ENCODE data around the gene TEX2. TPM values are rescaled to one million over a fixed set of nuclear protein-coding genes. Genes with fewer than 3 reads are reported as not detected.

The TEX2 gene
- total and polyA plus RNA-seq, 2 of the 13 experiments (the other 11 are each of a cell fraction or from before 2014, with no cell fraction given) = 21.4 to 37.7 TPM

DNA sequence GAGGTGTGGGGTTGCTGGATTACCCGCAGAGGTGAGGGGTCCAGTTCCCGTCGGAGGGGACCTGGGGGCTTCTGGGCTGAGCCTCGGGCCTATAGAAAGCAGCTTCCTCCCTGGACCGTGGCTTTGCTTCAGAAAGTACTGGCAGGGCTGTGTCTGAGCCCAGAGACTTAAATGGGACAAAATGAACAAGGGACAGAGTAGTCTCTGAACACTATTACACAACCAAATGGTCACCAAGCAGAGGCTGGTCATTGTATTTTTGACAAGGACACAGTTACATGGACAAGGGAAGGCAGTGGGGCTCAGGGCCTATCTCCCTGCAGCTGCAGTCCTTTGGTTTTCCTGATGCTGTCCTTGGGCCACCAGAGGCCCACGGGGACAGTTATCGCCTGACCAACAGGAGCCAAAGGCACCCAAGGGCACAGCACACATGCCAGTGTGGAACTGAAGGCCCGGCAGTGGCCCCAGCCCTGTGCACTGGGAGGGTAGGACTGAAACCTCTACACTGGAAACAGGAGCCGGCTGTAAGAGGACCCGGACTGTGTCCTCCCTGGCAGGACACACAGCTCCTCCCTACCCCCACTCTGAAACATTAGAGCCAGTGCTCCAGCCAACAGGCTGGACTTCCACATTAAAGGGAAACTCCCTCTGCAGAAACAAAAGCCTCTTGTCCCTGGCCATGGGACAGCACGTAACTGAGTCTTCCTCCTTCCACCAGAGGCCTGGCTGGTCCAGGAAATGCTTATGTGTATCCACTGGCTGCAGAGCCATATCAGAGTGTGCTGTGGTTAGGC lies 107.1 kb downstream of the TEX2 start (continued):
- no peak for TF ChIP-seq ZBTB46 (CRISPR knock-in tag; IDR thresholded peaks at IDR 0.05; ENCODE audit: borderline replicate concordance)
- TF ChIP-seq HMGA1 (CRISPR knock-in tag; conservative IDR thresholded peaks at IDR 0.05) = no peak
- TF ChIP-seq POLR2AphosphoS5 (IDR thresholded peaks at IDR 0.05; ENCODE audit: low read depth, low read length) = peak; percentile 75; the same call in 1 of the 2 replicates
- TF ChIP-seq ZNF296 (CRISPR knock-in tag; conservative IDR thresholded peaks at IDR 0.05) = peak; percentile 98
- TF ChIP-seq, protein P1, sequence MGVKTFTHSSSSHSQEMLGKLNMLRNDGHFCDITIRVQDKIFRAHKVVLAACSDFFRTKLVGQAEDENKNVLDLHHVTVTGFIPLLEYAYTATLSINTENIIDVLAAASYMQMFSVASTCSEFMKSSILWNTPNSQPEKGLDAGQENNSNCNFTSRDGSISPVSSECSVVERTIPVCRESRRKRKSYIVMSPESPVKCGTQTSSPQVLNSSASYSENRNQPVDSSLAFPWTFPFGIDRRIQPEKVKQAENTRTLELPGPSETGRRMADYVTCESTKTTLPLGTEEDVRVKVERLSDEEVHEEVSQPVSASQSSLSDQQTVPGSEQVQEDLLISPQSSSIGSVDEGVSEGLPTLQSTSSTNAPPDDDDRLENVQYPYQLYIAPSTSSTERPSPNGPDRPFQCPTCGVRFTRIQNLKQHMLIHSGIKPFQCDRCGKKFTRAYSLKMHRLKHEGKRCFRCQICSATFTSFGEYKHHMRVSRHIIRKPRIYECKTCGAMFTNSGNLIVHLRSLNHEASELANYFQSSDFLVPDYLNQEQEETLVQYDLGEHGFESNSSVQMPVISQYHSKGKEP (CRISPR knock-in tag; IDR thresholded peaks at IDR 0.05) = no peak
- TF ChIP-seq, protein P2, sequence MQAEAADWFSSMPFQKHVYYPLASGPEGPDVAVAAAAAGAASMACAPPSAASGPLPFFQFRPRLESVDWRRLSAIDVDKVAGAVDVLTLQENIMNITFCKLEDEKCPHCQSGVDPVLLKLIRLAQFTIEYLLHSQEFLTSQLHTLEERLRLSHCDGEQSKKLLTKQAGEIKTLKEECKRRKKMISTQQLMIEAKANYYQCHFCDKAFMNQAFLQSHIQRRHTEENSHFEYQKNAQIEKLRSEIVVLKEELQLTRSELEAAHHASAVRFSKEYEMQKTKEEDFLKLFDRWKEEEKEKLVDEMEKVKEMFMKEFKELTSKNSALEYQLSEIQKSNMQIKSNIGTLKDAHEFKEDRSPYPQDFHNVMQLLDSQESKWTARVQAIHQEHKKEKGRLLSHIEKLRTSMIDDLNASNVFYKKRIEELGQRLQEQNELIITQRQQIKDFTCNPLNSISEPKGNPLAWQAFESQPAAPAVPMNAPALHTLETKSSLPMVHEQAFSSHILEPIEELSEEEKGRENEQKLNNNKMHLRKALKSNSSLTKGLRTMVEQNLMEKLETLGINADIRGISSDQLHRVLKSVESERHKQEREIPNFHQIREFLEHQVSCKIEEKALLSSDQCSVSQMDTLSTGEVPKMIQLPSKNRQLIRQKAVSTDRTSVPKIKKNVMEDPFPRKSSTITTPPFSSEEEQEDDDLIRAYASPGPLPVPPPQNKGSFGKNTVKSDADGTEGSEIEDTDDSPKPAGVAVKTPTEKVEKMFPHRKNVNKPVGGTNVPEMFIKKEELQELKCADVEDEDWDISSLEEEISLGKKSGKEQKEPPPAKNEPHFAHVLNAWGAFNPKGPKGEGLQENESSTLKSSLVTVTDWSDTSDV (CRISPR knock-in tag; IDR thresholded peaks at IDR 0.05) = no peak
- TF ChIP-seq NONO (IDR thresholded peaks at IDR 0.05) = no peak
- TF ChIP-seq NONO (CRISPR knock-in tag; conservative IDR thresholded peaks at IDR 0.05) = peak; percentile 57; the same call in 1 of the 2 replicates
- TF ChIP-seq PAWR (CRISPR knock-in tag; IDR thresholded peaks at IDR 0.05; ENCODE audit: borderline replicate concordance) = 0 out of 2 replicates have a peak, but pooled peaks have one; percentile 88
- peak; percentile 75 for TF ChIP-seq SALL1 (CRISPR knock-in tag; IDR thresholded peaks at IDR 0.05)
- TF ChIP-seq FOXP1 (IDR thresholded peaks at IDR 0.05) = no peak; the same call in 1 of the 2 replicates
- TF ChIP-seq FOXP1 (CRISPR knock-in tag; IDR thresholded peaks at IDR 0.05) = no peak
- peak; percentile 10; the same call in 1 of the 2 replicates for TF ChIP-seq ZNF460 (CRISPR knock-in tag; IDR thresholded peaks at IDR 0.05; ENCODE audit: borderline replicate concordance)
- peak; percentile 26 for TF ChIP-seq TEAD3 (CRISPR knock-in tag; optimal IDR thresholded peaks at IDR 0.05; ENCODE audit: borderline replicate concordance)
- TF ChIP-seq ZNF800 (CRISPR knock-in tag; IDR thresholded peaks at IDR 0.05) = peak; percentile 43
- peak; percentile 77 for TF ChIP-seq MED8 (CRISPR knock-in tag; IDR thresholded peaks at IDR 0.05; ENCODE audit: insufficient replicate concordance)
- TF ChIP-seq ONECUT2 (CRISPR knock-in tag; IDR thresholded peaks at IDR 0.05) = peak; percentile 8; the same call in 1 of the 2 replicates
- peak; percentile 92 for TF ChIP-seq SAP130 (CRISPR knock-in tag; IDR thresholded peaks at IDR 0.05; ENCODE audit: low read depth)
- peak; percentile 83 for TF ChIP-seq PRPF4 (IDR thresholded peaks at IDR 0.05; ENCODE audit: low read depth, low read length, poor library complexity, severe bottlenecking)
- no peak for TF ChIP-seq ZNF326 (CRISPR knock-in tag; IDR thresholded peaks at IDR 0.05; ENCODE audit: borderline replicate concordance)
- TF ChIP-seq ZNF749 (CRISPR knock-in tag; IDR thresholded peaks at IDR 0.05; ENCODE audit: borderline replicate concordance) = 0 out of 2 replicates have a peak, but pooled peaks have one; percentile 24
- TF ChIP-seq ISL2 (CRISPR knock-in tag; IDR thresholded peaks at IDR 0.05) = peak; percentile 75; the same call in 1 of the 2 replicates
- TF ChIP-seq ZNF383 (CRISPR knock-in tag; IDR thresholded peaks at IDR 0.05; ENCODE audit: borderline replicate concordance) = no peak

Measured in HepG2 (cell line).